Neural cell (in vitro differentiated cells): ENCODE measurements around the gene ACBD3.

Experiments
- EP300 ChIP-seq: fragments of 450-650 bp; conservative IDR thresholded peaks from 2 replicates; pipeline ENCODE4 v1.6.1; 2014; ENCODE audit warnings: antibody characterized with exemption, mild to moderate bottlenecking, moderate library complexity; ENCODE audit not compliant: poor library complexity, severe bottlenecking
- MXI1 ChIP-seq: fragments of 450-650 bp; conservative IDR thresholded peaks from 2 replicates; pipeline ENCODE4 v1.6.1; 2014; ENCODE audit warnings: antibody characterized with exemption, mild to moderate bottlenecking; ENCODE audit not compliant: poor library complexity, severe bottlenecking
- POLR2AphosphoS5 ChIP-seq: IDR thresholded peaks from 2 replicates; pipeline ENCODE4 v1.6.1; 2012
- TF ChIP-seq, protein P1 (sequence below): fragments of 450-650 bp; IDR thresholded peaks from 2 replicates; pipeline ENCODE4 v1.5.1; 2014; ENCODE audit warnings: antibody characterized with exemption, mild to moderate bottlenecking, moderate library complexity; ENCODE audit not compliant: poor library complexity, severe bottlenecking
- TF ChIP-seq, protein P2 (sequence below): IDR thresholded peaks from 2 replicates; pipeline ENCODE4 v1.6.1; 2012; ENCODE audit warnings: borderline replicate concordance

DNA sequence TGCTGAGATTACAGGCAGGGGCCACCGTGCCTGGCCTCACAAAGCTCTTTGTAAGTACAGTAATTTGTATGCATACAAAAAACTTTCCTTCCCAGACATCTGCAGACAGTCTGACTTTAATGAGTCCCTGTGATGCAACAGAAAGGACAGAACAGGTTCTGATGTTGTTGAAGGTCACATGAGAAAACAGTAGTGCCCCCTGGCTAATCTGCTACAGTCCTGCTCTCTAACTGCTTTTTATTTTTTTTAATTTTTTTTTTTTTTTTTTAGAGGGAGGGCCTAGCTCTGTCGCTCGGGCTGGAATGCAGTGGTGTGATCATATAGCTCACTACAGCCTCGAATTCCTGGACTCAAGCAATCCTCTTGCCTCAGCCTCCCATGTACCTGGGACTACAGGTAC, 36.7 kb downstream of the ACBD3 start:
- TF ChIP-seq, protein P1, sequence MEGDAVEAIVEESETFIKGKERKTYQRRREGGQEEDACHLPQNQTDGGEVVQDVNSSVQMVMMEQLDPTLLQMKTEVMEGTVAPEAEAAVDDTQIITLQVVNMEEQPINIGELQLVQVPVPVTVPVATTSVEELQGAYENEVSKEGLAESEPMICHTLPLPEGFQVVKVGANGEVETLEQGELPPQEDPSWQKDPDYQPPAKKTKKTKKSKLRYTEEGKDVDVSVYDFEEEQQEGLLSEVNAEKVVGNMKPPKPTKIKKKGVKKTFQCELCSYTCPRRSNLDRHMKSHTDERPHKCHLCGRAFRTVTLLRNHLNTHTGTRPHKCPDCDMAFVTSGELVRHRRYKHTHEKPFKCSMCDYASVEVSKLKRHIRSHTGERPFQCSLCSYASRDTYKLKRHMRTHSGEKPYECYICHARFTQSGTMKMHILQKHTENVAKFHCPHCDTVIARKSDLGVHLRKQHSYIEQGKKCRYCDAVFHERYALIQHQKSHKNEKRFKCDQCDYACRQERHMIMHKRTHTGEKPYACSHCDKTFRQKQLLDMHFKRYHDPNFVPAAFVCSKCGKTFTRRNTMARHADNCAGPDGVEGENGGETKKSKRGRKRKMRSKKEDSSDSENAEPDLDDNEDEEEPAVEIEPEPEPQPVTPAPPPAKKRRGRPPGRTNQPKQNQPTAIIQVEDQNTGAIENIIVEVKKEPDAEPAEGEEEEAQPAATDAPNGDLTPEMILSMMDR: no peak
- TF ChIP-seq EP300 (no peak), POLR2AphosphoS5 (no peak), MXI1 (no peak)
- TF ChIP-seq, protein P2, sequence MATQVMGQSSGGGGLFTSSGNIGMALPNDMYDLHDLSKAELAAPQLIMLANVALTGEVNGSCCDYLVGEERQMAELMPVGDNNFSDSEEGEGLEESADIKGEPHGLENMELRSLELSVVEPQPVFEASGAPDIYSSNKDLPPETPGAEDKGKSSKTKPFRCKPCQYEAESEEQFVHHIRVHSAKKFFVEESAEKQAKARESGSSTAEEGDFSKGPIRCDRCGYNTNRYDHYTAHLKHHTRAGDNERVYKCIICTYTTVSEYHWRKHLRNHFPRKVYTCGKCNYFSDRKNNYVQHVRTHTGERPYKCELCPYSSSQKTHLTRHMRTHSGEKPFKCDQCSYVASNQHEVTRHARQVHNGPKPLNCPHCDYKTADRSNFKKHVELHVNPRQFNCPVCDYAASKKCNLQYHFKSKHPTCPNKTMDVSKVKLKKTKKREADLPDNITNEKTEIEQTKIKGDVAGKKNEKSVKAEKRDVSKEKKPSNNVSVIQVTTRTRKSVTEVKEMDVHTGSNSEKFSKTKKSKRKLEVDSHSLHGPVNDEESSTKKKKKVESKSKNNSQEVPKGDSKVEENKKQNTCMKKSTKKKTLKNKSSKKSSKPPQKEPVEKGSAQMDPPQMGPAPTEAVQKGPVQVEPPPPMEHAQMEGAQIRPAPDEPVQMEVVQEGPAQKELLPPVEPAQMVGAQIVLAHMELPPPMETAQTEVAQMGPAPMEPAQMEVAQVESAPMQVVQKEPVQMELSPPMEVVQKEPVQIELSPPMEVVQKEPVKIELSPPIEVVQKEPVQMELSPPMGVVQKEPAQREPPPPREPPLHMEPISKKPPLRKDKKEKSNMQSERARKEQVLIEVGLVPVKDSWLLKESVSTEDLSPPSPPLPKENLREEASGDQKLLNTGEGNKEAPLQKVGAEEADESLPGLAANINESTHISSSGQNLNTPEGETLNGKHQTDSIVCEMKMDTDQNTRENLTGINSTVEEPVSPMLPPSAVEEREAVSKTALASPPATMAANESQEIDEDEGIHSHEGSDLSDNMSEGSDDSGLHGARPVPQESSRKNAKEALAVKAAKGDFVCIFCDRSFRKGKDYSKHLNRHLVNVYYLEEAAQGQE: no peak
